GM12873 (cell line): ENCODE results near the gene TECPR2.

Experiments
- TF ChIP-seq, protein P1 (sequence below): IDR thresholded peaks from 2 replicates; pipeline ENCODE4 v1.5.1; 2012; ENCODE audit warnings: low read depth, mild to moderate bottlenecking, moderate library complexity, low read length, control low read depth; ENCODE audit not compliant: insufficient read depth; ENCODE audit errors: missing control alignments

The TECPR2 gene

DNA sequence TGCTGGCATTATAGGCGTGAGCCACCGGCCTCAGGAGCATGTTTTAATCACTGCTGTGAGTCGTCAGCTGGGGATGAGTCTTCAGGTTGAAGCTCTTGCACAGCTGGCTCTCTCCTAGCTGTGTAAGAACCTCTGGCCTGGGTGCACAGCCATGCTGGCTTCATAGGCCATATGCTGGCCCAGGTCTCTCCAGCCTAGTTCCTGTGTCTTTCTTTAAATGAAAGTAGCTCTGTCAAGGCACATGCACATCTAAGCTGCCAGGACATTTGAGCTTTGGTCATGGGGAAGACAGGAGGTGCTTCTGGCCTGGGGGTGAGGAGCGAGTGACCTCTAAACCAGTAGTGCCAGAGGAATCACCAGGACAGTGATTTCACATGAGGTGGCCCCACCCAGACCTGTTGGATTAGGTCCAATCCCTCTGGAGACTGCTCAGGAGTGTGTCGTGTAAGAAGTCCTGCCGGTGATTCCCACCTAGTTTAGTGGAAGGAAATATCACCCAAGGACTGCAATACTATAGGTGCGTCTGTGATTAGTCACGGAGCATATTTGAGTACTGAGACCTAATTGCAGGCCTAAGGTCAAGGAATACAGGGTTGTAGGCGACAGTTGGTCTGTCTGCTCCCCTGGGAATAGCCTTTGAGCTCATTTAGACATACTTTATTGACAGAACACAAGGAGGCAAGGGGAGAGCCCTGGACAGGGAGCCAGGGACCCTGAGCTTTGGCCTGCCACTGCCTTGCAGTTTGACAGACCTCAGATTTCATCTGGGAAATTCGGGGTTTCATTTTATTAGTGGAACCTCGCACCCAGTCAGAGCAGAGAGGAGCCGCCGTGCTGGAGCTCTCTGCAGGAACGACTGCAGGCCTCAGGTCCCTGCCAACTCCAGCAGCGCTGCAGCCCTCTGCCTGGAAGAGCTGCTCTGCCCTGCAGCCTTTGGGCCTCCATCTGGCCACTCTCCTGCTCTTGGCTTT is 79.8 kb downstream of the TECPR2 start:
- TF ChIP-seq, protein P1, sequence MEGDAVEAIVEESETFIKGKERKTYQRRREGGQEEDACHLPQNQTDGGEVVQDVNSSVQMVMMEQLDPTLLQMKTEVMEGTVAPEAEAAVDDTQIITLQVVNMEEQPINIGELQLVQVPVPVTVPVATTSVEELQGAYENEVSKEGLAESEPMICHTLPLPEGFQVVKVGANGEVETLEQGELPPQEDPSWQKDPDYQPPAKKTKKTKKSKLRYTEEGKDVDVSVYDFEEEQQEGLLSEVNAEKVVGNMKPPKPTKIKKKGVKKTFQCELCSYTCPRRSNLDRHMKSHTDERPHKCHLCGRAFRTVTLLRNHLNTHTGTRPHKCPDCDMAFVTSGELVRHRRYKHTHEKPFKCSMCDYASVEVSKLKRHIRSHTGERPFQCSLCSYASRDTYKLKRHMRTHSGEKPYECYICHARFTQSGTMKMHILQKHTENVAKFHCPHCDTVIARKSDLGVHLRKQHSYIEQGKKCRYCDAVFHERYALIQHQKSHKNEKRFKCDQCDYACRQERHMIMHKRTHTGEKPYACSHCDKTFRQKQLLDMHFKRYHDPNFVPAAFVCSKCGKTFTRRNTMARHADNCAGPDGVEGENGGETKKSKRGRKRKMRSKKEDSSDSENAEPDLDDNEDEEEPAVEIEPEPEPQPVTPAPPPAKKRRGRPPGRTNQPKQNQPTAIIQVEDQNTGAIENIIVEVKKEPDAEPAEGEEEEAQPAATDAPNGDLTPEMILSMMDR, result no peak

DNA sequence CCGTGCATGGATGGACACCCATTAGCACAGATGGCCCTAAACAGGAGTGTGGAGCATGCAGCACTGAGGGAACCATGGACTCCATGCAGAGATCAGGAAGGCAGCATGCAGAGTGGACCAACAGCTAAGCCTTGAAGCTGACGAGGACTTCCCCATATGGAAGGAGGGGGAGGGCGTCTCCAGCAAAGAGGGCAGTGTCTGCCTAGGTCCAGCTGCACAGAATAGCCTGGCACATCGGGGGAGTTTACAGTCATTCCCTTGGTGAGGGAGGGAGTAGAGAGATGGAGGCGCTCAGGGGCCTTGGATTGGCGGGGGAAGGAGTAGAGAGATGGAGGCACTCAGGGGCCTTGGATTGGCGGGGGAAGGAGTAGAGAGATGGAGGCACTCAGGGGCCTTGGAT is 82.3 kb downstream of the TECPR2 start:
- TF ChIP-seq, protein P1, result no peak

DNA sequence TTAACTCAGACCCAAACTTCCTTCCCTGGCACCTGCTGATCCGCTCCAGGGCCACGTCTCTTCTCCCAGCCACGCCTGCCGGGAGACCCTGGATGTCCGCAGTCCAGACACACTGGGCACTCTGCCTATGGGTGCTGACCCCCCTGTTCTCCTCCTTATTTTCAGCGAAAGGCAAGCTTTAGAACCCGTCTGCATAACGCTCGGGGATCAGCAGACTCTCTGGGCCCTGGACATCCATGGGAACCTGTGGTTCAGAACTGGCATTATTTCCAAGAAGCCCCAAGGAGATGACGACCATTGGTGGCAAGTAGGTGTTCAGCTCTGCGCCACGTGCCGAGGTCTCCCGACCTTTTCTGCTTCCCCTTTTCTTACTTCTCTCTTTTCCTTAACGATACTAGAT is 82.9 kb downstream of the TECPR2 start:
- TF ChIP-seq, protein P1, result no peak

DNA sequence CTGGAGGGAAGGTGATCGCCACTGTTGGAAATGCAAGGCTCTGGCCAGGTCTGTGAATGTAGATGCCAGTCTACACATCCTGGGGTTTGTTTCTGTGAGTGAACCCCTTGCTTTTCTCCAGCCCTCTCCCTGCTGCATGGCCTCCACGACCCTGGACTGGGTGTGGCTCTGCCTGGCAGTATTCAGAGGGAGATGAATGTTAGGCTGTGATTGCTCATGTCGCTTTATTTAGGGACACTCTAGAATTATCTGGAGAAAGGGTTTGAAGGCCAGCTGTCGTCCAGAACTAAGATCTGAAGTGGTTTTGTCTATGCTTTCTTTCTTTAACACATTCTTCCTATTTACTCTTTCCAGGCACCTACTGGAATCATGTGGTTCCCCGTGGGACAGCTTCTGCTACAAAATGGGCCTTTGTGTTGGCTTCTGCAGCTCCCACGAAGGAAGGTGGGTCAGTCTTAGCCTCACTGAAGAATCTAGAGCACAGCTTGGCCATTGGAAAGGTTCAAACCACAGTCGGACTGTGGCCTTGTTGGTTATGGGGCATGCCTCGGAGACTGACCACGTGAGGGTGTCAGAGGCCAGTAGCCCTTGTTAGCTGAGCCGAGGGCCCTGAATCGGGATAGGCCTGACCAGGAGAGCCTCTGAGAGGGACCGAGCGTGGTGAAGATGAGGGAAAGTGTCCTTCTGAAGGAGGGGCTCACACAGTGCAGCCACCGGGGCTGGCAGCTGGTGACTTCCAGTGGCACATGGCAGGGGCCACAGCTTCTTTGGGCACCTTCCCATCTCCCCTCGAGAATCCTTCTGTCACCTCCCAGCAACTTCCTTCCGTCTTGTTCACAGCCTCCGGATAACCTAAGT is 87.7 kb downstream of the TECPR2 start:
- TF ChIP-seq, protein P1, result no peak

DNA sequence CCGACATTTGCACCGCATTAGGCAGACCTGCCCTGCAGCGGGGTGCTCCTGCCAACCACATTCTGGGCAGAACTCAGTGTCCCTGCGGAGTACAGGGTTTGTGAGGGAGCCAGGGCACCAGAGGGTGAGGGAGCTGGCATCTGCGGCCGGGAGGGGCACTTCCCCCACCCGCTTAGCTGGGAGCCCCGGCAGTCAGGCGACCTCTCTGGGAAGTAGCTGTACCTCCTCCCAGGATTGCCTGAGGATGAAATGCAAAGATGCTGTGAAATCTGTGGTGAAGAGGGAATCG is 88.3 kb downstream of the TECPR2 start:
- TF ChIP-seq, protein P1, result no peak

DNA sequence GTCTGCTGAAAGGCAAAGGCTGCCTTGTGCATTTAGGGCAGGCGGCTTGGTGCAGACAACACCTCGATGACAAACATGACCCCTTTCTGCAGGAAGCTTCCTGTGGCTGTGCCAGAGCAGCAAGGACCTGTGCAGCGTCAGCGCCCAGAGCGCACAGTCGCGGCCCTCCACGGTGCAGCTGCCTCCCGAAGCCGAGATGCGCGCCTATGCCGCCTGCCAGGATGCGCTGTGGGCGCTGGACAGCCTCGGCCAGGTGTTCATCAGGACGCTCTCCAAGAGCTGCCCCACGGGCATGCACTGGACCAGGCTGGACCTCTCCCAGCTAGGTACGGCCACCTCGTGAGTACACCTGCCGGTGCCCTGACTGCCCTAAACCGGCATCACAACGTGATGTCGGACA is 89.6 kb downstream of the TECPR2 start:
- TF ChIP-seq, protein P1, result no peak

DNA sequence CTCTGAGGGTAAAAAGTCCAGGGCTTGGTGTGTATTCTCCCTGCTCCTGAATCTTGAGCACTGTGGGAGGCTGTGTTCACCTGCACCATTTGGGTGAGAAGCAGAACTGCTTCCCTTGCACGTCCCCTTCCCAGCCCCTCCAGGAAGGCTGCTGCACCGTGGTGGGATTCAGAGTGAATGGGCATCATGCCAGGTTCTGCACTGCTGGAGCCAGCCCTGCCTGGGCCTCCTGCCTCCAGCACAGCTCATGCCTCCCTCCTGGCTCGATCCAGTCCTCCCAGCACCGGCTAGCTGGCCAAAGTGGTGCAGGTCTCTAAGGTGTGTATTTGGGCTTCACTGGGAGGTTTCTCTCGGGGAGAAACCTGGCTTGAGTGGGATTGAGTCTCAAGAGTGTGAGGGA is 92.0 kb downstream of the TECPR2 start:
- TF ChIP-seq, protein P1, result no peak
